ENCODE measurements around the gene CHI3L1.

Gene CHI3L1

DNA sequence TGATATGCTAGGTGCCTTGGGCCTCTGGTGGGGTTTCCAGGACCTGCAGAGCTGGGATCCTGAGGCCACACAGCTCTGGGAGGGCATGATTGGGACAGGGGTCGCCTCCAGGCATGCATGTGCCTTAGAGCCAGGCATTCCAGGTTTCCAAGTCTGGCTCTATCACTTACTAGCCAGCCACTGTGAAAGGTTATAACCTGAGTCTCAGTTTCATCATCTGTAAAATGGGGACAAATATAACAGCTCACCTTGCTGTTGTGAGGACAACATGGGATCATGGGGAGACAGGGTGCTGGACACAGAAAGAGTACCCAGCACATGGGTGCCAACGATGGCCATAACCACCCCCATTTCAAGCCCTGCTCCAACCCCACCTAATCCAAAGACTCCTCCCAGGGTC is 2.7 kb downstream of the CHI3L1 start:
- Mint-ChIP-seq H3K27ac (no peak overlapping the region), H3K27me3 (ENCODE audit: low read depth) (peaks cover 7% of the 10 kb centered on the region), H3K9me3 (no peaks in the 10 kb centered on the region), H3K36me3 (ENCODE audit: low read depth) (no peaks in the 10 kb centered on the region), H3K4me3 (no peak overlapping the region), H3K4me1 (peaks cover 42% of the 10 kb centered on the region)
- TF ChIP-seq, protein P1, sequence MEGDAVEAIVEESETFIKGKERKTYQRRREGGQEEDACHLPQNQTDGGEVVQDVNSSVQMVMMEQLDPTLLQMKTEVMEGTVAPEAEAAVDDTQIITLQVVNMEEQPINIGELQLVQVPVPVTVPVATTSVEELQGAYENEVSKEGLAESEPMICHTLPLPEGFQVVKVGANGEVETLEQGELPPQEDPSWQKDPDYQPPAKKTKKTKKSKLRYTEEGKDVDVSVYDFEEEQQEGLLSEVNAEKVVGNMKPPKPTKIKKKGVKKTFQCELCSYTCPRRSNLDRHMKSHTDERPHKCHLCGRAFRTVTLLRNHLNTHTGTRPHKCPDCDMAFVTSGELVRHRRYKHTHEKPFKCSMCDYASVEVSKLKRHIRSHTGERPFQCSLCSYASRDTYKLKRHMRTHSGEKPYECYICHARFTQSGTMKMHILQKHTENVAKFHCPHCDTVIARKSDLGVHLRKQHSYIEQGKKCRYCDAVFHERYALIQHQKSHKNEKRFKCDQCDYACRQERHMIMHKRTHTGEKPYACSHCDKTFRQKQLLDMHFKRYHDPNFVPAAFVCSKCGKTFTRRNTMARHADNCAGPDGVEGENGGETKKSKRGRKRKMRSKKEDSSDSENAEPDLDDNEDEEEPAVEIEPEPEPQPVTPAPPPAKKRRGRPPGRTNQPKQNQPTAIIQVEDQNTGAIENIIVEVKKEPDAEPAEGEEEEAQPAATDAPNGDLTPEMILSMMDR (IDR thresholded peaks at IDR 0.05; ENCODE audit: unreplicated experiment in 3 of 3), result no peak

DNA sequence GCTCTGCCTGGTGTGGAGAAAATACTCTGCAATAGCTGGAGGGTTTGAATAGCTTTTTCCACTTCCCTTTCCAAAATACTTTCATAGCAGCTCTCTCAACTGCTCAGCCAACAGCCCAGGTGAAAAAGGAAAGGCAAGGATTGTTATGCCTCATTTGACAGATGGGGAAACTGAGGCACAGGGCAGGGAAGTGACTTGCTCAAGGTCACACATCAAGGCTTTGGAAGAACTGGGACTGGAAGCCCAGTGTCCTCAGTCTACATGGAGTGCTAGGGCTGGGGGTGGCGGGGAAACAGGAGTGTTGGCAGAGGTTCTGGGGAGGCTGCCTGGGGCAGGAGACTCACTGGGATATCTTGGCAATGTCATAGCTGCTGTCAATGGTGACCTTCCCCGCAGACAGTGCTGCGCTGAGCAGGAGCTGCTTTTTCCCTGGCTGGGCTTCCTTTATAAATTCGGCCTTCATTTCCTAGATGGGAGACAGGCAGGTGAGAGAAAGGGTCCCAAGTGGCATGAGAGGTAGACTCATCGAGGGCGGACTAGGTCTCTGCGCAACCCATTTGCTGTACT is 4.0 kb downstream of the CHI3L1 start:
- Mint-ChIP-seq H3K36me3 (ENCODE audit: low read depth) (no peaks in the 10 kb centered on the region), H3K4me1 (peaks cover 44% of the 10 kb centered on the region), H3K9me3 (no peaks in the 10 kb centered on the region), H3K27ac (peak overlapping the region in 2 of 3 experiments; percentile 64 to 83), H3K4me3 (no peak overlapping the region), H3K27me3 (ENCODE audit: low read depth) (peaks cover 7% of the 10 kb centered on the region)
- TF ChIP-seq, protein P1 (IDR thresholded peaks at IDR 0.05; ENCODE audit: unreplicated experiment in 3 of 3), result no peak

DNA sequence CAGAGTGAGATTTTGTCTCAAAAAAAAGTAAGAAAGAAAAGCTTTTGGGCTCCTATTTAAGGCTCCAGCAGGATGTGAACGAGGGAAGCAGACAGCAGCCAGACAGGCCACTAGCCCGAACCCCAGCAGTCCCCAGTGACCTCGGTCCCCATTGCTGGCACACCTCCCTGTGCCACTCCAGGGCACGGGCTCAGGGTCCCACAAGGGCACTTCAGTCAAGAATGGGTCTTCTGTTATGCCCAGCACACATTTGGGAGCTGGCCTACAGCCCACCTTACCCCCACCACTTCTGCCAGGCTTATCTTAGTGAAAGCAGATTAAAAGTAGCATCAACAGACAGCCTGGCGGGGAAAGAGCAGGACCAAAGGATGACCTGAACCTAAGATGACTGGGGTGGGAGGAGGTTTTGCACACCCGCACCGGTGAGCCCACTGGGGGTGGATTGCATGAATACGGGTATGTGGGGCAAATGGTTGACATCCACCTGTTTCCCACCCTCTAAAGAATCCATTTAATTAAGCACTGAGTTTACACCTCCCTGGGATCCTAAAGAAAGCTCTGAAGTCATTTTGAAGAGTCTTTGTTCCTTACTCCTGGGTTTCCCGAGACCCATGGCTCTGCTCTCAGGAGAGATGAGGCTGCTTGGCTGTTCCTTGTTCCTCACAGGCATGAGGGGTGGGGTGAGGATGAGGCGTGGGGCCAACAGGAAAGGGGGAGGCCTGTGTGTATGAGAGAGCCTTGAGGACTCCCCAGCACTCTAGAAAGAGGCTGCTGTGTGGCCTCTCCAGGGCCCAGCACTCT is 4.7 kb downstream of the CHI3L1 start:
- Mint-ChIP-seq H3K4me3 (no peak overlapping the region), H3K4me1 (peaks cover 44% of the 10 kb centered on the region), H3K27me3 (ENCODE audit: low read depth) (peaks cover 7% of the 10 kb centered on the region), H3K27ac (peak overlapping the region in 2 of 3 experiments; percentile 64 to 83), H3K9me3 (no peaks in the 10 kb centered on the region), H3K36me3 (ENCODE audit: low read depth) (no peaks in the 10 kb centered on the region)
- TF ChIP-seq, protein P1 (IDR thresholded peaks at IDR 0.05; ENCODE audit: unreplicated experiment in 3 of 3), result no peak

DNA sequence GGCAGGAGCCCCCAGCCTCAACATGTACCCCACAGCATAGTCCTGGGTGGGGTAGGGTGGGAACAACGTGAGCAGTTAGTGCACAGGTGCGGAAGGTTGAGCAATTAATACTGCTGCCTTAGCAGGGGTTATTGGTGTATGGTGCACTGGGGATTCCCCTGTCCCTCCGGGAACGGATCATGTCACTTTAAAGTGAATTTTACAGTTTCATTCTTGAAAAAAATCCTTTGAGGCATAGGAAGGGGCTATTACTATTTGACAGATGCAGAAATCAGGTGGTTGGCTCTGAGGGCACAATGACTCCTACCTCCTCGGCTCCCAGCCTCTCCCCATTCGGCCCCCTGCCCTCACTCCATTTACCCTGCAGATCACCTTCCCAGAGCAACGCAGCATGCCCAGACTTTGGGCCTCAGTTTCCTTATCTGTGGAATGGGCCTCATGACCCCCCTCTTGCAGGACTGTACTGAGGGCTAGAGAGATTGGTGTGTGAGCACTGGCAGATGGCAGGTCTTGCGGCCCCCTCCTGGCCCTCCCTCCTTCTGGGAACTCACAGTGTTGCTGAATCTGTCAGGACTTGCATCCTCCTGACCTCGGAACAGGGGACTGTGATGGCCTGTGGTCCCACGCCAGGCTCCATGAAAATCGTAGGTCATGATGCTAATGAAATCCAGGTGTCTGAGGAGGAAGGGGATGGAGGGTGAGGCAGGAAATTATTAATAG is 5.7 kb downstream of the CHI3L1 start:
- no peak overlapping the region for H3K4me3 Mint-ChIP-seq
- TF ChIP-seq, protein P1 (IDR thresholded peaks at IDR 0.05; ENCODE audit: unreplicated experiment in 3 of 3), result no peak
- no peak overlapping the region for H3K27ac Mint-ChIP-seq
- peaks cover 46% of the 10 kb centered on the region for H3K4me1 Mint-ChIP-seq
- H3K36me3 Mint-ChIP-seq (ENCODE audit: low read depth), result no peaks in the 10 kb centered on the region
- no peaks in the 10 kb centered on the region for H3K9me3 Mint-ChIP-seq
- peaks cover 7% of the 10 kb centered on the region for H3K27me3 Mint-ChIP-seq (ENCODE audit: low read depth)

DNA sequence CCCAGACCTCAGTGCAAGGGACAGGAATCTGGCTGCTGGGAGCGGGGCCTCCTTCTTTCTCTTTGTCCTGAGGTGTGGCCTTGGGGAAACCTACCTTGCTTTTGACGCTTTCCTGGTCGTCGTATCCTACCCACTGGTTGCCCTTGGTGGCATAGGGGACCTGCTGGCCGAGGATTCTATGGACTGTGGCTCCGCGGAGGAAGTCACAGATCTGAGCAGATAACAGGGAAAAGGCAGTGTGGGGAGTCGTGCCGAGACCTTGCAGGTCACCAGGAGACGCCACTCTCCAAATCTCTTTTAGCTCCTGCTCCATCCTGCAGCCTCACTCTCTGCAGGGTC is 6.9 kb downstream of the CHI3L1 start:
- TF ChIP-seq, protein P1 (IDR thresholded peaks at IDR 0.05; ENCODE audit: unreplicated experiment in 3 of 3), result no peak
- peaks cover 11% of the 10 kb centered on the region for H3K27me3 Mint-ChIP-seq (ENCODE audit: low read depth)
- peaks cover 44% of the 10 kb centered on the region for H3K4me1 Mint-ChIP-seq
- no peaks in the 10 kb centered on the region for H3K9me3 Mint-ChIP-seq
- peak overlapping the region in 1 of 3 experiments; percentile 36 for H3K4me3 Mint-ChIP-seq
- no peaks in the 10 kb centered on the region for H3K36me3 Mint-ChIP-seq (ENCODE audit: low read depth)
- H3K27ac Mint-ChIP-seq, result no peak overlapping the region
